NCI-H1092 (cell line): ENCODE measurements around the gene SMARCAL1.

Experiments
- DNase-seq: peaks from one replicate; lab custom pipeline; 2025; lab: John Stamatoyannopoulos, UW

The SMARCAL1 gene

DNA sequence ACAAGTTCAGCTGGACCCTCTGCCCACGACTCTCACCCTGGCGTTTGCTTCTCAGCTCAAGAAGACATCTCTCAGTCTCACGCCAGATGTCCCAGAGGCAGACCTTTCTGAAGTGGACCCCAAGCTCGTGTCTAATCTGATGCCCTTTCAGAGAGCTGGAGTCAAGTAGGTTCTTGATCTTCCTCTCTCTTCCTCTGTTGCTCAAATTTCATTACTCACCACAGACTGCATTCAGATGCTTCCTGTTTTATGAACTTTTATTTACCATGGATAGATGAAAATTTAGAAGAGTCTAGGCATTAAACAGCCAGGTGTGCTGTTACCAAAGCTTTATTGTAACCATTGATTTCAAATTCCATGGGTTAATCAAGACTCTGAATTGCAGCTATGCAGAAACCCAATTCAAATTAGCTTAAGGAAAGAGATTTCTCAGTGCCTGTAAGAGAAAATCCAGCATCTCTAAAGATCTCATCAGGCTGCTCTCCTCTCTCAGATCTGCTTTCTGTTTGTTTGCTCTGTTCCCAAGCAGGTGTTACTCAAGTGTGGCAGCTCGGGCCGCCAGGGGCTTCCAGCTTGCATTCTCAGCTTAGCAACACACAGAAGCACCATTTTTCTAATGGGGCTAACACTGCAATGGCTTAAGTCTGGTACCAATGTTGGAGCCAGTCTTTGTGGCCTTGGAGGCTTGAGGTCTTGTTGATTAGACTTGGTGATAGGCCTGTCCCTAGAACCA, 16.5 kb downstream of the SMARCAL1 start:
- peak; percentile 72 for DNase-seq

DNA sequence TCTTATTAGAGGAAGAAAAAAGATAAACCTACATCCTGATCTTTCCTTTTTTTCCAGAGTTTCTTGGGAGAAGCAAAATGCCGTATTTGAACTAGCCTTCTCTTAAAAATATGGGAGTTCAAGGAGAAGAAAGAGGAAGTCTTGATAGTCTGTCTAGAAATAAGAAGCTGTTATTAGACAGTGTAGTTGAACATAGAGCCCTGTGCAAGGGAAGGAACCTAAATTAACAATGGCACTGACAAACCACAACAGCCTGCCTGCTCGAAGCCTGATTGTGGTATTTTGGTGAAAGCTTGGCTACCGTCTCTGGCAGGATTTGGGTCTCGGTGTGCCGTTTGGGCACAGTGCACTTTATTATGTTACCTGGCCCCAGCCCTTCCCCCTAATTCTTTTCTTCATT, 17.1 kb downstream of the SMARCAL1 start:
- no peak for DNase-seq

DNA sequence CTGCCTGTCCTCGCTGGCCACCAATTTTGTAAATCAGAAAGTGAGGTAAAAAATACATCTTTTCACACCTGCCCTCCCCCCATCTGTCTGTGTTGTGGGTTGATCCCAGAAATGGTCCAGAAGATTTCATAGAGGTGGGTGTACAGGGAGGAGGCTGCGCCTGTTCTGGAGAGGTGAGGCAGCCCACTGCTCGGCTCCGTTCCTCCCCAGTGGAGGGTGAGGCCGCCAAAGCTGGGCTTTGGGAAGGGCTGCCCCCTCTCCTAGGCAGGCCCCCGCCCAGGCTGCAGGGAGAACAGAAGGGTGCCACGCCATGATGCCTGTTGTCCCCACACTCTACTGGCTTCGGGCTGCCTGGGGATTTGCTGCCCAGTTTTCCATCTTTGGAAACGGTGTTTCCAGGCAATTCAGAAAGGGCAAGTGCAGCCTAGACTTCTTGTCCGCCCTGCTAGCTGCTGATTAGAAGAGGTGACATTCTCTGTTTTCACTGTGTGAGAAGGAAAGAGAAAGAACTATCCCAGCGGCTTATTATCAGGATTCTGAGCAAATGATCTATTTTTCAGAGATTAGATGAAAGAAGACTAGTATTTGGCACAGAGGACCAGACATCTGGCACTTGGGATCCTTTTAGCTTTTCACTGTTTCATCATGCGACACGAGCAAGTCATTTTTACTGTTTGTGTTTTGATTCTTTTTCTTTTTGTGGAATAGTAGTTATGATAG, 18.7 kb downstream of the SMARCAL1 start:
- DNase-seq = no peak

DNA sequence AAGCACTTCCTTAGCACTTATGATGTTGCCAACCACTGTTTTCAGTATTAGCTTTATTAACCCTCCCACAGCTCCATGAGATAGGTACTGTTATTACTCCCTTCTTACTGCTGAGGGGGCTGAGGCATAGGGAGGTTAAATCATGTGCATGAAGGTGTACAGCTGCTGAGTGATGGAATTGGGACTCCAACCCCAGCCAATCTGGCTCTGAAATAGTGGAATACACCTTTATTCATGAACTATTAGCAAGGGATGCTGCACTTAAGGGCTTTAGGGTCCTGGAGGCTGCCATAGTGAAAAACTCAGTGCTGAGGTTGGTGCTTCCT, 19.2 kb downstream of the SMARCAL1 start:
- DNase-seq = no peak

DNA sequence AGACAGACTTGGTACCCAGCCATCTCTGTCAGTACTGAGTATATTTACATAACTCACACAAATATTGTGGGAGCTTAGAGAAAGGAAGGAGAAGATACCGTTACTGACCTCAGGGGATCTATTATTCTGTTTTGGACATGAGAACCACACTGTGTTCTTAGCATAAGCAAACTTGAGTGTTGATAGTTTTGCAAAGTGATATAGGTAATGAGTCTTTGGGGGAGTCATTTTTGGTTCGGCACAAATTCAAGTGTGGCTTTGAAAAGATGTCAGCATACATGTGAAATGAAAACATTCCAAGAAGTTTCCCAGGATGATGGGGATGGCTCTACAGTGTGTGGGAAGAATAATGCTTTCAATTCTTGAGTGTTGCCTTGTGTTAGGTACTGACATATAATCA, 24.1 kb downstream of the SMARCAL1 start:
- DNase-seq = no peak

DNA sequence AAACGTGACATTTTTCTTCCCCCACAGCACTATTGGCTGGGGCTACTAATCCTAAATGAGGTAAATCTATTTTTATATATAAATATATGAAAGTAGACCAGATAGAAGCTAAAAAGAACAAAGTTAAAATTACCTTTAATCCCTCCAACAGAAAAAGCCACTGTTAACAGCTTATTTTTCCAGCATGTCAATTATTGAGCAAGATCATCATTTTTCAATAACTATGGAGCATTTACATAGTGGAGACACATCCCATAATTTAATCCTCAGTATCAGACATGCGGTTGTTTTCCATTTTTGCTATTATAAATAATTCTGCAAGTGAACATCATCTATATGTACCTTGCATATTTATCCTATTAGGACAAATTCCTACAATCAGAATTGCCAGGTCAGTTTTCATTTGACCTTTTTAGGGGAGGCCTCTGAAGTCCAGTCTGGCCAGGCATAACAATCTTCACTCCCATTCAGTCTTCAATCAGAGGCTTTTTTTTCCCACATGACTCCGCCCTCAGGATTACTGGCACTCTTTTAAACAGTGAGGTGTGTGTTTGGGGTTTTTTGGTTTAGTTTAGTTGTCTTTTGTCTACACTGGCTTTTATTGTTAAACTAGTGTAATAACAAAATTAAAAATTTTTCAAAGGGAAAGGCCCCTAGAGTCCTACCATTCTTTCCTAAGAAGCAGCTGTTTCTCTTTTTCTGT, 29.2 kb downstream of the SMARCAL1 start:
- no peak for DNase-seq

DNA sequence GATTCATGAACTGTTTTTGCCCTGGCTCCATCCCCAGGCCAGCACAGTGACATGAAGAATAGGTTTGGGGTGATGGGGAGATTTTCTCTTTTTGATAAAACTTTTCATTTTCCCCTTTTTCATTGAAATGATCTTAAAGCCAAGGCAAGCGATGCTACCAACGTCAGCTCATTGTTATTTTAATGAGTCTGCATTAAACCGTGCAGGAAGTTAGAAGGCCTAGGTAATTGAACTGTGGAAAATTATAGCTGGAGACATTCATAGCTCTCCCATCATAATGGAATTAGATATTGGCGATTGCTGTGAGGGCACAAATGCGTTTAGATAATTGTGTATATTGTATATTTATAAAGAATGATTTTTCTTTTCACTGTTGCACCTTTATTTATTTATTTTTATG, 33.2 kb downstream of the SMARCAL1 start:
- DNase-seq = no peak

DNA sequence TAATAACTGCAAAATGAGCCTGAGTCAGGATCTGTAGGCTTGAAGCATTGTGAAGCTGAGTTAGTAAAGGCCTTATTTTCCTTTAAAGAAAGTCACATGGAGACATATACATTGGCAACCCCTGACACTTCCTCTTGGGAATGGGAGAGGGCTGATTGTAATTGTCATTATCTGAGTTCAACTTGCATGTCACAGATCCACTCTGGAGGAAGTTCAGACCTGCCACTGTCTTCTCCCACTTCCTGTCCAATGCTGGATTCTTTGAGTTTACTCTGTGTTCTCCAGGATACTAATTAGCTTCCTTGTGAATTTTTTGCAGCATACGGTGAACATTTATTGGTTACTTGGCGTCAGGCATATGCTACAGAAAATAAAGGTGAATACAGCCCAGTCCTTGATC, 34.1 kb downstream of the SMARCAL1 start:
- DNase-seq = no peak

DNA sequence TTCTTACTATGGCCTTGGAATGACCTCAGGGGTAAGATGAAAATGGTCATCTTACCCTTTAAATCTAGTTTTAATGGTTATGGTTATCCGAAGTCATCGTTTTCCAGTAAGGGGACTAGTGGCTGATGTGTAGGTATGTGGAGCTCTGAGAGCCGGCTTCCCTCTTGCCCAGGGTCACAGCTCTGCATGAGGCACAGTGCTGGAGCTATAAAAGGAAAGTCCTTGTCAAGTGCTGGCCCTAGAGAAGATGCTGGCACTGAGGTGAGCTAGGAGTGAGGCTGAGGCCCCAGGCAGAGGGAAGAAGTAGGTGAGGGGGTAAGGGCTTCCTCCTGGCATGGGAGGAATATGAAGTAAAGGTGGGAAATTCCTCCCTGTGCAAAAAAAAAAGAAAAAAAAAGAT, 35.0 kb downstream of the SMARCAL1 start:
- DNase-seq = no peak

DNA sequence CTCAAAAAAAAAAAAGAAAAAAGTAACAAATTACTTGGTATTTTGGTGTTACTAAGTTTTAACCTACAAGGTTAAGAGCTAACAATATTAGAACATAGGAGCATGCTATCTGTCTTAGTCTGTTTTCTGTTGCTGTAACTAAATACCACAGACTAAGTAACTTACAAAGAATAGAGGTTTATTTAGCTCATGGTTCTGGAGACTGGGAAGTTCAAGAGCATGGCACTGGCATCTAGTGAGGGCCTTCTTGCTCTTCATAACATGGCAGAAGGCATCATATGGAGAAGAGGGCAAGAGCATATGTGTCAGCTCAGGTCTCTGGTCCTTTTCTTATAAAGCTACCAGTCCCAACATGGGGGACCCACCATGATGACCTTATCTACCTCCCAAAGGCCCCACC, 36.5 kb downstream of the SMARCAL1 start:
- no peak for DNase-seq

DNA sequence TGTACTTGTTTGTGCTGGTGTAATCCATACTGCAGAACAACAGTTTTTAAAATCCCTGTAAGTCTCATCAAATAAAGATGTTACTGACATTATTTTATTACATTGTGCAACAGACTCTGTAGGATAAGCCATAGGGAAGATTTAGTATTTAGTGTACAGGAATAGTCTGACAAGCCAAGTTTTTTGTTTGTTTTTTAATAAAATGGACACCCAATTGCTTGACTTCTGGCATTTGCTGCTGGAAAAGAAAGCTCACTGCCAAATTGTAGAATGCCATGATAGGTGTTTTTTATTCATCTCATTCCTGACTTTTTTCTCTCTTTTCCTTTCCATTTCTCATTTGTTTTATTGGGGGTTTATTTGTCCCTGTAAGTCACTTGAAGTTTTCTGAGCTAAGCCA, 38.1 kb downstream of the SMARCAL1 start:
- DNase-seq = no peak

DNA sequence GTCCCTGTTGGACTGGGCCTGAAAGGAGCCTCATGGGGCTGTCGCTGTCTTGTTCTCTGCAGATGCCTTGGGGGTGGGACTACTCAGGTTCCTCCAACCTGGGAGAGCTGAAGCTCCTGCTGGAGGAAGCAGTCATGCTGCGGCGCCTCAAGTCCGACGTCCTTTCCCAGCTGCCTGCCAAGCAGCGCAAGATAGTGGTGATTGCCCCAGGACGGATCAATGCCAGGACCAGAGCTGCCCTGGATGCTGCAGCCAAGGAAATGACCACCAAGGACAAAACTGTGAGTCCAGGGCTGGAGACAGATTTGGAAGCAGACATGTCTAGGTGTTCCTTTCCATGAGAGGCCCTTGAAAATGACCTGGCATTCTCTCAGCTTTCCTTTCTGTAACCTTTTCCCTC, 38.5 kb downstream of the SMARCAL1 start:
- DNase-seq = no peak

DNA sequence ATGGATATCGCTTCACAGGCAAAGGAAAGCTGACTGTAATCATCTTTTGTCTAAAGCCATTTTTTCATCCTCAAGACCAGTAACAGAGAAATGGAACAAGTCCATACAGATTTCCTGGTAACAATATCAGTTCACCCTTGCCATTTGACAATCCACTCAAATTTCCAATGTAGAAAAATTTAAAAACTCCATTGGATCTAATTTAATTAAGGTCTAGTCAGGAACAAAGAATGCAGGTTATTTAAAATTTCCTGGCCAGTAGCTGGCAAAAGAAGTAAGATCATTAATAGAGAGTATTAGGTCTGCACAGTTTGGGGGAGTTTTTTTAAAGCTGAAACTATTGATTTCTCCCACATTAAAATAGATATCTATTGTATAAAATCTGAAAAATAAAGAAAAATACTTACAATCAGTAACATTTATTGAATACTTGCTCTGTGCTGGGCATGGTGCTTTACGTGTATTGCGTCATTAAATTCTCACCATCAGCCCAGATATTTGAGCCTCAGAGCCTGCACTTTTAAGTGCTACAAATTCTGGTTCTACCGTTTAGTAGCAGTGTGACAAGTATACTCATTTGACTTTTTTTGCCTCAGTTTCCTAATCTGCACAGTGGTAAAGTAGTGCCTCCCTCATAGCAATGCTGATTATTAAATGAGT, 41.8 kb downstream of the SMARCAL1 start:
- no peak for DNase-seq

DNA sequence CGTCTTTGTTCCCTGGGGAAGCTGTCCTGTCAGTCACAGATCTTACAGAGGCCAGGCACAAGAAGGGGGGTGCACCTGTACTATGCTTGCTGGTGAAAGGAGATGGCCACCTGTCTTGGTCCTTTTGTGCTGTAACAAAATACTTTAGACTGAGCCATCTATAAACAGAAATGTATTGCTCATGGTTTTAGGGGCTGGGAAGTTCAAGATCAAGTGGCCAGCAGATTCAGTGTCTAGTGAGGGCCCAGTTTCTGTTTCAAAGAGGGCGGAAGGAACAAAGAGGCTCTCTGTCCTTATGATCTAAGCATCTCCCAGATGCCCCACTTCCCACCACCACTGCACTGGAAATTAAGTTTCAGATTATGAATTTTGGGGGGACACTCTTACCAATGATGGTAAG, 50.9 kb downstream of the SMARCAL1 start:
- DNase-seq = no peak

DNA sequence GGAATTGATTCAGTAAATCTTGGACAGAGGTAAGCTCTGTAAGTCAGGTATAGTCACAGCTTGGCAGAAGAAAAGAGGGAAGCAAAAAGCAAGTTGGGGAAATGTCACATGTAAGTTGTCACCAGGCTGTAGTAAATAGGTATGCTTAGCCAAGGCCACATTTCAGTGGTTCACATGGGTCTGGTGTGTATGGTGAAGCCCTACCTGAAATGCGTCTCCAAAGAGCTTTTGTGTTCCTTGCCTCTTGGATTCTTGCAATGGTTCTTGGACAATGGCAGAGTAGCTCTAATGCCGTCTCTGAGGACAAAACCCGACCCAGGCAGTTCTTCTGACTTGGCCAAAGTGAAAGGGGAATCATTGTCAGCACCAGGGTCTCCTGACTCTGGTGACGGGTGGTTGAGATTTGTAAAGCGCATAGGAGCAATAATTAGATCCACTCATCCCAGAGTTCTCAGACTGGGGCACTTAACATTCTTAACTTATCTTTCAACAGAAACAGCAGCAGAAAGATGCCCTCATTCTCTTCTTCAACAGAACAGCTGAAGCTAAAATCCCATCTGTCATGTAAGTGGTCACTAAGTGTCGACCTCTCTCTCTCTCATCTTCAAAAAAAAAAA, 51.9 kb downstream of the SMARCAL1 start:
- no peak for DNase-seq

DNA sequence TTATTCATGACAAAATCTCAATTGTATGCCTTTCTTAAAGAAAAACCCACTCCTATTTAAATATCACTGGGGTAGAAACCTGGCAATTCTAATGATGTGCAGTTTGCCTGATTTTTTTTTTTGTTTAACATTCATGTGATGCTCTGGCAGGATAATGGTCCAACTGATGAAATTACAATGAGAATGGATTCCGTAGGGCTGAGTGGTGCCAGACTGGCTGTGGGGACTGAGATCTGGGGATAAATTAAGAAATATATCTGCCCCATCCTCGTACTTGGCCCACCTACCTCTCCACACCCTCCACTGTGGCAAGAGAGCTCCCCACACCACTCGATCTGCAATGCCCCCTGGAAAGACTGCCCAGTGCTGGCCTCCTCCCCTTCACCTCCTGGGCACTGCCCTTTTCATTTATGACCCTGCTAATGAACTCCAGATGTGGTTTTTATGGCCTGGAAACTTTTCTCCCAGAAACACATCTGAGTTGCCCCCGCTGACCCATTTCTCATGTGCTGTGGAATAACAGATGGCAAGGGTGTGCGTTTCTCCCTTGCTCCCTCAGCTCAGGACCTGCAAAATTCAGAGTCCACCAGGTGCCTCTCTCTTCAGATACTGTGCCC, 53.4 kb downstream of the SMARCAL1 start:
- no peak for DNase-seq

DNA sequence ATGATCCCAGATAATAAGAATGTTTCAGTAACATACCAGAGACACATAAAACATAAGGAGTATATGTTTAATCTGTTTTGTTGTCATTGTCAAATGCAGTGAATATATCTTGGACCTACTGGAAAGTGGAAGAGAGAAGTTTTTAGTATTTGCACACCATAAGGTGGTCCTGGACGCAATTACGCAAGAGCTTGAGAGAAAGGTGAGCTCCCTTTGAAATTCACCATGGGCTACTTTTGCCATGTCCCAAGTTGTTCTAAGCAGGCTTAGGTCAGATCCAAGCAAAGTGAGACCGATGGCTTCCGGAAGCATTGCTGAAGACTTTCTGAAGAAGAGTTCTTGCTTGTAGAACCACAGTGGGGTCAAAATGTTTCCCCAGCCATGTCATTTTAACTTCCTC, 55.6 kb downstream of the SMARCAL1 start:
- no peak for DNase-seq

DNA sequence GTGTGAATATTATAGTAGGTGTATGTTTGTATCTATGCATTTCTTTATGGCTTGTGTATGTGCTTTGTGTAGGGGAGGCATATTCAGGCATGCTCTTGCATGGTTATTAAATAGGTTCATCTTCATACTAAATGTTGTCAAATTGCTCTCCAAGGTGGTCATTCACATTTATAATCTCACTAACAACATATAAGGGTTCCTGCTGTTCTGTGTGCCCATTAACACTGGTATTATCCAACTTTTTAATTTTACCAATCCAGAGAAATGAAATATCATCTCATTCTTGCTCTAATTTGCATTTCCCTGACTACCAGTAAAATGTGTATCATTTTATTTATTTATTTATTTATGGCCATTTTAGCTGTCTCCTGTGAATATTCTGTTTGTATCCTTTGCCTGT, 57.4 kb downstream of the SMARCAL1 start:
- DNase-seq = no peak

DNA sequence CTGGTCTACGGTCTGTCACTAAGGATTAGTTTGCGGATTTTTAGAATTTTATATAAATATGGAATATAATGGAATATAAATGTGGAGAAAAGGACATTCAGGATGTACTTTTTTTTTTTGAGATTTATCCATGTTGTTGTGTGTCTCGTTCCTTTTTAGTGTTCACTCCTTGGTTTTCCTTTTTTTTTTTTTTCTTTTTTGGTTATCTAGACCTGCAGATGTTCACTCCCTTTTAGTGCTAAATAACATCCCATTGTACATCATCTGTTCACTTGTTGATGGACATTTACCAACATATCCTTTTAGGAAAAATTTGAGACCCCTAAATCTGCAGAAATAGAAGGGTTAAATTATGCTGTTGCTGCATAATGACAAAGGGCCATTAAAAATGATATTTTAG, 60.9 kb downstream of the SMARCAL1 start:
- DNase-seq = no peak

DNA sequence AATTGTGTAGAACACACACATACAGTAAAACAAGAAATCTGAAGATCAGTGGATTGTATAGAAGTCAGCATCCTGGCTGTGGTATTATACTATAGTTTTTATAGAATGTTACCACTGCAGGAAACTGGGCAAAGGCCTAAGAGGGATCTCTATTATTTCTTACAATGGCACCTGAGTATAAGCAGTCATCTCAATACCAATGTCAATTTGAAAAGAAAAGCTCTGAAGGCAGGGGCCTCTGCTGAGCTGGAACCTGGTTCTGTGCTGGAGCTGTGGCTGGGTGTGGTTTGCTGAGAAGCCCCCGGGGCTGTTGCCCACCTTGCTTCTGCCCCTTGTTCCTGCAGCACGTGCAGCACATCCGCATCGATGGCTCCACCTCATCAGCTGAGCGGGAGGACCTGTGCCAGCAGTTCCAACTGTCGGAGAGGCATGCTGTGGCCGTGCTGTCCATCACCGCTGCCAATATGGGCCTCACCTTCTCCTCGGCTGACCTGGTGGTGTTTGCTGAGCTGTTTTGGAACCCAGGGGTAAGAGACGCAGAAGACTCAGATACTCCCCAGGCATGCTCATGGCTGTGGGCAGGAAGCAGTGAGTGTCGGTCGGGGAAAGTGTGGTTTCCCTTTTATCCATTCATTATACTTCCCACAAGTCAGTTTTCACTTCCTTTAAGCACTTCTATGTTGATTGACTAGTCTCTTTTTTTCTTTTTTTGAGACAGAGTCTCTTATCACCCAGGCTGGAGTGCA, 62.8 kb downstream of the SMARCAL1 start:
- no peak for DNase-seq

DNA sequence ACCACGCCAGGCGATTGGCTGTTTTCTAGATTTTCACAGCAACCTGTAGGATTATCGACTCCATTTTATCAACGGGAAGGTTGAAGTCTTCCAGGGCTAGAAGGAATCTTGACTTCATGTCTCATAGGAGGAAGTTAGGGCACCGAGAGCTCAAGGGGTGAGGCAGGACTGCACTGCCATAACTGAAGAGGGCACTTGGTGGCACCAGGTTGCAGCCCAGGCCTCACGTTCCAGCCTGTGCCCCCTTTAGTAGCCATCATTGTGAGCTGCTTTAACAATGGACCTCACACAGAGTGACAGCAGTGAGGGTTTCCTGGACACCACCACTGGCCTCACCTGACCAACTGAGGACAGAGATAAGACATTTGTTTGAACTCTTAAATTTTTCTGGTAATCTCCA, 63.5 kb downstream of the SMARCAL1 start:
- DNase-seq = no peak
